Fibroblast of skin of back (primary cell): ENCODE results near the gene DPAGT1. TPM values are rescaled to one million over a fixed set of nuclear protein-coding genes. Genes with fewer than 3 reads are reported as not detected.
"Not testable (repeated sequence)": the region's sequence is repeated elsewhere in the genome, so short reads cannot be mapped to it uniquely, and the experiment has no call there.

ENCODE experiments used
- DNase-seq: peaks from one replicate; pipeline ENCODE4 v3.0.0-alpha.2; 2013
- polyA plus RNA-seq, 2 experiments: library from polyadenylated mRNA; unstranded; fragments of 120-200 nt; gene quantifications; one replicate each; pipeline ENCODE4 v1.2.1, GENCODE V29; 2013; ENCODE audit not compliant: insufficient read length in 2 of 2

The DPAGT1 gene
- polyA plus RNA-seq (2013, experiment 1 of 2; ENCODE audit: insufficient read length), result 60.0 TPM
- polyA plus RNA-seq (2013, experiment 2 of 2; ENCODE audit: insufficient read length), result 37.3 TPM

DNA sequence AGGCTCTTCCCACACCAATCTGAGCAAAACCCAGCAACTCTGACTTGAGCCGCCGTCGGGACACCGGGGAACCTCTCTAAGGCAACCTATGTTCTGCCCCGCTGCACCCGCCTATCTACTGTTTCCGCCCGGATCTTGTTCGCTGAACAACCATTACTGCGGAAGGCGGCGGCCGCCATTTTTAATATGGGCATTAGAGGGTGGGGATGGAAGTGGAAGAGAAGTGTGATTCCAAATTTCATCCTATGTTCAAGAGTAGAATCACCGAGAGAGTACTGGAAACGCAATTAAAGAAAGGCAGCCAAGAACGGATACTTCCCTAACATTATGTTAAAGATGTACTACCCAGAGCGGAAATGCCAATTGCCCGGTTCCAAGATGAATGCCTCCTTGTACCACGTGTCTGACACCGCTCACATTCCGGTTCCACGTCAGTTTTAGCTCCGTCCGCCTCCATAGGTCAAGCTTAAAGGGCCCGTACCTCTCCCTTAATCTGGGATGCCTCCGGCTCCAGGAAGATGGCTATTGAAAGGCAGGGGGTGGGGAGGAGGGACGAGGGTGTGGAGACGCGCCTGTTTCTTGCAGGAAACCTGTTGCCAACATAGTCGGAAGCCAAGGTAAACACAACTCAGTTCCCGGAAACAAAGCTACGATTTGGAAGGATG is at the start of gene DPAGT1:
DPAGT1 (minus strand) TSS at position 95 of the 665 bp plus-strand sequence. CDS start 198 bp downstream, outside the sequence.
- DNase-seq, result peak; percentile 98

- DNase-seq, result no peak
Observed at GRCh38 chr11:119149786-119150275, 48.2 kb upstream of the DPAGT1 start.

GRCh38 chr11:119149018-119149785 is 47.5 kb upstream of the DPAGT1 start, which contains the start of gene ABCG4:
Gene ABCG4 (plus strand): TSS chr11:119149052. CDS start chr11:119149966, 914 bp downstream.
- DNase-seq, result peak; percentile 22

DNA sequence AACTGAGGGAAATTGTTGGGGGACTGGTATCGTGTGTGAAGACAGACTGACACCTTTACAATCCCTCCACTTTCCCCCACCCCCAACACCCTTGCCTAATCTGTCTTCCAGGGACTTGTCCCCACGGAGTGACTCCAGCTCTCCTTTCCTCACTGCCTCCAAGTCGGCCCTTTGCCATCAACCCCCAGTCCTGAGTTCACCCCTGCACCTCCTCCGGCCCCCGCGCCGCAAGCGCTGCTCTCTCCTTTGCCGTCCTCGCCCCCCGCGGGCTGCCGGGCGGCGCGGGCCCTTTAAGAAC is 47.0 kb upstream of the DPAGT1 start:
- no peak for DNase-seq

- no peak for DNase-seq
Observed at GRCh38 chr11:119147604-119148333, 46.1 kb upstream of the DPAGT1 start.

DNA sequence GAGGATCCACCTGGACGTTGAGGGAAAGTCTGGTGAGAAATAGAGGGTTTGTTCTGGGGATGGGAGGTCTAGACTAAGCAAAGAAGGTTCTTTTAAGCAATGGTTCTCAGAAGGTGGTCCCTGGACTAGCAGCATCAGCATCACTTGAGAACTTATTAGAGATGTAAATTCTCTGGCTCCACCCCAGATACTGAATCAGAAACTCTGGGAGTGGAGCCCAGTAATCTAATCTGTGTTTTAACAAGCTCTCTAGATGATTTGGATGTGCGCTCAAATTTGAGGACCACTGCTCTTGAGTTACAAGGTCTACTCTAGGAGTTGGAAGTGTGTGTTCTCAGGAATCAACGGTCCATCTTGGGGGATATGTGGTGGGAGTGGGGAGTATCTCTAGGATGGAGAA is 43.9 kb upstream of the DPAGT1 start:
- no peak for DNase-seq

GRCh38 chr11:119144825-119145486 is 43.3 kb upstream of the DPAGT1 start:
- peak; percentile 77 for DNase-seq

DNA sequence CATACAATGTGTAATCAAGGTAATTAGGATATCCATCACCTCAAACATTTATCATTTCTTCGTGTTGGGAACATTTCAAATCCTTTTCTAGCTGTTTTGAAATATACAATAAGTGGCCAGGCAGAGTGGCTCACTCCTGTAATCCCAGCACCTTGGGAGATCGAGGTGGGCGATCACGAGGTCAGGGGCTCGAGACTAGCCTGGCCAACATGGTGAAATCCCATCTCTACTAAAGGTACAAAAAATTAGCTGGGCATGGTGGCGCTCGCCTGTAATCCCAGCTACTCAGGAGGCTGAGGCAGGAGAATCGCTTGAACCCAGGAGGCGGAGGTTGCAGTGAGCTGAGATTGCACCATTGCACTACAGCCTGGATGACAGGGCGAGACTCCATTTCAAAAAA is 37.6 kb upstream of the DPAGT1 start:
- not testable (repeated sequence) for DNase-seq

DNA sequence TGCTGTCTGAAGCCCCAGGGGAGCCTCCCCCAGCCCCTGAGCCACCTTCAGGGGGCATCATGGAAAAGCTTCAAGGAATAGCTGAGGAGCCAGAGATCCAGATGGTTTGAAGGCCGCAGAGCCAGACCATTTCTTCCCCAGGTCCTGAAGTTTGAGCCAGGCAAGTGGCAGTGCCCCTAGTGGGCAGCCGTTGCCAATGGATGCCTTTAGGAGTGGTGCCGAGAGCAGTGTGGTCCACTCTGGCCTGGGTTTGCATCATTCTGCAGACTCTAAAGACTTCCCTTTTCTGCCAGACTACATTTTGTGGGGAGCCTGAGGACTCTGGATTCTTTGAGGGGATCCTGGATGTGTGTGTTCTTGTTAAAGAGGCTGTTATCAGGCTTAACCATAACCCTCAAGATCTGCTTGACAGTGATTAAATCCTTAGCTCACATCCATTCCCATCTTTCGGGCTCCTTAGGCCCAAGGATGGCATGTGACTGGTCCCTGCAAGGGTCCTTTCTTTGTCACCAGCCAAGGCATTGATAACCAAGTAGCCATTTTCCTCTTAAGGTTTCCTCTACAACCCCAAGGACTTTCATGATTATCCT is 32.8 kb upstream of the DPAGT1 start:
- DNase-seq, result peak; percentile 4

DNA sequence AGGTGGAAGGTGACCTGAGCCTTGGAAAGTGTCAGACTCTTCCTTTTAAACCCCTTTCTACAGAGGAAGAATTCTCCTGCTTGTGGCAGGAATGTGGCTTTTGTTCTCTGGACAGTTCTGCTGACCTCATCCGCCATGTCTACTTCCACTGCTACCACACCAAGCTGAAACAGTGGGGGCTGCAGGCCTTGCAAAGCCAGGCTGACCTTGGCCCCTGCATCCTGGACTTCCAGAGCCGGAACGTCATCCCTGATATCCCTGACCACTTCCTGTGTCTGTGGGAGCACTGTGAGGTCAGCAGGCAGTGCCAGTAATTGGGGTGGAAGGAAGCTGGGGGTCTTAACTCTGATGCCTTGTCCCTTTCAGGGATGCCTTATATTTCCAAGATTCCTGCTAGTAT is 29.0 kb upstream of the DPAGT1 start:
- DNase-seq, result no peak

GRCh38 chr11:119126675-119127268 is 25.1 kb upstream of the DPAGT1 start:
- no peak for DNase-seq

GRCh38 chr11:119125821-119126220 is 24.2 kb upstream of the DPAGT1 start:
- no peak for DNase-seq

GRCh38 chr11:119121811-119122124 is 20.1 kb upstream of the DPAGT1 start:
- DNase-seq, result no peak

- DNase-seq, result peak; percentile 99
Observed at GRCh38 chr11:119121008-119121810, 19.6 kb upstream of the DPAGT1 start, which contains the start of gene HINFP. Gene HINFP (plus strand): TSS chr11:119121580. CDS start chr11:119126945, 5,365 bp downstream.

DNA sequence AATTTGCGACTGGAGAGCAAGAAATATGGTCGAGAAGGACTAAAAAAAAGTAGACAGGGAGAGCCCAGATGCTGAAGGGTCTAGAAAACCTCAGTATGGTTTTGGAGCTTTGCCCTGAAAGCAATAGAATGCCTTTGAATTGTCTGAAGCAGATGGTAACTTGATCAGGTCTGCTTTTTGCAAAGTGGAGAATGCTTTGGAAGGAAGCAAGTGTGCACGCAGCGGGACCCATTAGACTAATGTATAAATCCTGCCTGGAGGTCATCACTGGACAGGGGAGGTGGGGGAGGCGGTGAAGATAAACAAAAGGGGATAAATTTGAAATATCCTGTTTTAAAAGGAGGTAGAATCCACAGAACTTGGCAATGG is 19.0 kb upstream of the DPAGT1 start:
- no peak for DNase-seq

- no peak for DNase-seq
Observed at GRCh38 chr11:119118946-119119345, 17.3 kb upstream of the DPAGT1 start.

- DNase-seq, result no peak
Observed at GRCh38 chr11:119118227-119118626, 16.6 kb upstream of the DPAGT1 start.

GRCh38 chr11:119117004-119117706 is 15.5 kb upstream of the DPAGT1 start:
- DNase-seq, result no peak

DNA sequence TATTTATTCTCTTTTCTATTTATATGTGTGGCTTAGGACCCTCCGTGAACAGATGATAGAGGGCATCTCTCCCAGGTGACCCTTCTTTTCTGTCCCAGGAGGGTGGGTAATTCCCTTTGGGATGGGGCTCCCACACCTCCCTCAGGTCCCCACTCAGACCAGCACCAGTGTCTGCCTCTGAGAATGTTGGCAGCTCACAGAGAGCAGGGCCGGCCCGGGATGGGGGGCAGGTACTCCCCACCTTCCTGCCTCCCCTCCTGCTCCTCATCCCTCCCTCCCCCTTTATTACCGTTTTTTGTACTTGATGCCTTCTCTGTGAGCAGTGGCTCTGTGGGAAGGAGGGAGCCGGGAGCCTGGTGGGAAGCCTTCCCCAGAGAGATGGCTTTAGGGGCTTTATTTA is 14.9 kb upstream of the DPAGT1 start:
- no peak for DNase-seq

DNA sequence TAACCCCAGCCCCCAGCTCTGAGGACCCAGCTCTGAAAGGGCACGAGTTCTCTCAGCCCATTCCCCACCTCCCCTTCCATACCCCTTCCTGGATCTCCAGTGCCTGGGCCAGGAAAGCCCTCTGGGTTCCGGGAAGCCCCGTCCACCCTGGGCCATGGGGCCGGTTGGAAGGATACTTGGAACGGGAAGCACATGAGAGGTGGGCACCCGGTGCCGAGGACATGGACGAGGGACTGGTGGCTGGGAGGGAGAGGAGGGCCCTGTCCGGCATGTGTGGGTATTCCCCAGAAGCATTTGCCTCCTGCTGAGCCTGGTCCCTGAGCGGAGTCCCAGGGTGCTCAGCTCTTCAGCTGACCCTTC is 14.6 kb upstream of the DPAGT1 start:
- no peak for DNase-seq
